Measurements from ENCODE around the gene CXCR5. TPM values are rescaled to one million over a fixed set of nuclear protein-coding genes. Genes with fewer than 3 reads are reported as not detected.

The CXCR5 gene
- total and polyA plus RNA-seq, 10 of the 15 experiments (the other 5 are each of a cell fraction or from before 2014, with no cell fraction given) = 0.03 to 0.63 (median 0.25) TPM

DNA sequence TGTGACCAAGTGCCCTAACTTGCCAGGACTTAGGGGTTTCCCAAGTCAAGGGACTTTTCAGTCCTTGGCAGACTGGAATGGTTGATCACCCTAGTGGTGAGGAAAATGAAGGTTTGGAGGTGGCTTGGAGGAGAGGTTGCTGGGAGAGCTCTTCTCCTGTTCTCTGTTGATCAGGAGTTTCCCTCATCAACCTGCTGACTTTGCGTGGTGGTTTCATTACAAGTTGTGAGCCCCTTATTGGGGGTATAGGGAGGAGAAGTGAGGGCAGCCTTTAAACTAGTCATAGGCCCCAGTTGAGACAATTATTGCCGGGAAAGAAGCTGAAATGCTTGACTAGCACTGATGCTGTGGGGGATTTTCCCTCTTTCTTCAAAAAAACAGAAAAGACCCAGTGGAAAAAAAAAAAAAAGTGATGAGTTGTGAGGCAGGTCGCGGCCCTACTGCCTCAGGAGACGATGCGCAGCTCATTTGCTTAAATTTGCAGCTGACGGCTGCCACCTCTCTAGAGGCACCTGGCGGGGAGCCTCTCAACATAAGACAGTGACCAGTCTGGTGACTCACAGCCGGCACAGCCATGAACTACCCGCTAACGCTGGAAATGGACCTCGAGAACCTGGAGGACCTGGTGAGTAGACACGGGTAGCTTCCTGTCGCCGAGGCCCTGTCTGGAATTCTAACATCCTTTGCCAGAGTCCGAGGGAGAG, at the start of gene CXCR5 (continued):
- TF ChIP-seq, protein P1, sequence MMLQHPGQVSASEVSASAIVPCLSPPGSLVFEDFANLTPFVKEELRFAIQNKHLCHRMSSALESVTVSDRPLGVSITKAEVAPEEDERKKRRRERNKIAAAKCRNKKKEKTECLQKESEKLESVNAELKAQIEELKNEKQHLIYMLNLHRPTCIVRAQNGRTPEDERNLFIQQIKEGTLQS (IDR thresholded peaks at IDR 0.05; ENCODE audit: borderline replicate concordance, extremely low read depth, low read depth, low read length) = no peak
- TF ChIP-seq ATF7 (IDR thresholded peaks at IDR 0.05; ENCODE audit: low read depth) = peak; percentile 53
- TF ChIP-seq SUZ12 (IDR thresholded peaks at IDR 0.05; ENCODE audit: unreplicated experiment) = no peak
- TF ChIP-seq, protein P2, sequence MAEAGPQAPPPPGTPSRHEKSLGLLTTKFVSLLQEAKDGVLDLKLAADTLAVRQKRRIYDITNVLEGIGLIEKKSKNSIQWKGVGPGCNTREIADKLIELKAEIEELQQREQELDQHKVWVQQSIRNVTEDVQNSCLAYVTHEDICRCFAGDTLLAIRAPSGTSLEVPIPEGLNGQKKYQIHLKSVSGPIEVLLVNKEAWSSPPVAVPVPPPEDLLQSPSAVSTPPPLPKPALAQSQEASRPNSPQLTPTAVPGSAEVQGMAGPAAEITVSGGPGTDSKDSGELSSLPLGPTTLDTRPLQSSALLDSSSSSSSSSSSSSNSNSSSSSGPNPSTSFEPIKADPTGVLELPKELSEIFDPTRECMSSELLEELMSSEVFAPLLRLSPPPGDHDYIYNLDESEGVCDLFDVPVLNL (IDR thresholded peaks at IDR 0.05; ENCODE audit: low read depth, low read length) = no peak
- TF ChIP-seq ESRRA (IDR thresholded peaks at IDR 0.05; ENCODE audit: low read length) = no peak
- no peak for TF ChIP-seq BRCA1 (IDR thresholded peaks at IDR 0.05; ENCODE audit: low read depth, low read length)
- TF ChIP-seq, protein P3, sequence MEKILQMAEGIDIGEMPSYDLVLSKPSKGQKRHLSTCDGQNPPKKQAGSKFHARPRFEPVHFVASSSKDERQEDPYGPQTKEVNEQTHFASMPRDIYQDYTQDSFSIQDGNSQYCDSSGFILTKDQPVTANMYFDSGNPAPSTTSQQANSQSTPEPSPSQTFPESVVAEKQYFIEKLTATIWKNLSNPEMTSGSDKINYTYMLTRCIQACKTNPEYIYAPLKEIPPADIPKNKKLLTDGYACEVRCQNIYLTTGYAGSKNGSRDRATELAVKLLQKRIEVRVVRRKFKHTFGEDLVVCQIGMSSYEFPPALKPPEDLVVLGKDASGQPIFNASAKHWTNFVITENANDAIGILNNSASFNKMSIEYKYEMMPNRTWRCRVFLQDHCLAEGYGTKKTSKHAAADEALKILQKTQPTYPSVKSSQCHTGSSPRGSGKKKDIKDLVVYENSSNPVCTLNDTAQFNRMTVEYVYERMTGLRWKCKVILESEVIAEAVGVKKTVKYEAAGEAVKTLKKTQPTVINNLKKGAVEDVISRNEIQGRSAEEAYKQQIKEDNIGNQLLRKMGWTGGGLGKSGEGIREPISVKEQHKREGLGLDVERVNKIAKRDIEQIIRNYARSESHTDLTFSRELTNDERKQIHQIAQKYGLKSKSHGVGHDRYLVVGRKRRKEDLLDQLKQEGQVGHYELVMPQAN (conservative IDR thresholded peaks at IDR 0.05) = no peak
- TF ChIP-seq SIN3A (IDR thresholded peaks at IDR 0.05; ENCODE audit: low read depth, low read length) = no peak
- no peak for TF ChIP-seq STAT3 (IDR thresholded peaks at IDR 0.05; ENCODE audit: low read depth, low read length)
- TF ChIP-seq SREBF2 (IDR thresholded peaks at IDR 0.05; ENCODE audit: low read length) = no peak
- TF ChIP-seq MEF2B (IDR thresholded peaks at IDR 0.05; ENCODE audit: partially characterized antibody, poor library complexity, severe bottlenecking) = no peak
- TF ChIP-seq SMAD1 (IDR thresholded peaks at IDR 0.05; ENCODE audit: low read depth, partially characterized antibody) = no peak
- no peak for TF ChIP-seq SREBF1 (IDR thresholded peaks at IDR 0.05; ENCODE audit: low read length)
- TF ChIP-seq BHLHE40 (IDR thresholded peaks at IDR 0.05; ENCODE audit: borderline replicate concordance in 1 of 2, low read depth in 2 of 2, low read length in 1 of 2) = peak; percentile 76 to 87
- TF ChIP-seq GABPA (IDR thresholded peaks at IDR 0.05; ENCODE audit: low read depth) = no peak
- no peak for TF ChIP-seq HCFC1 (IDR thresholded peaks at IDR 0.05; ENCODE audit: low read length)
- TF ChIP-seq, protein P4, sequence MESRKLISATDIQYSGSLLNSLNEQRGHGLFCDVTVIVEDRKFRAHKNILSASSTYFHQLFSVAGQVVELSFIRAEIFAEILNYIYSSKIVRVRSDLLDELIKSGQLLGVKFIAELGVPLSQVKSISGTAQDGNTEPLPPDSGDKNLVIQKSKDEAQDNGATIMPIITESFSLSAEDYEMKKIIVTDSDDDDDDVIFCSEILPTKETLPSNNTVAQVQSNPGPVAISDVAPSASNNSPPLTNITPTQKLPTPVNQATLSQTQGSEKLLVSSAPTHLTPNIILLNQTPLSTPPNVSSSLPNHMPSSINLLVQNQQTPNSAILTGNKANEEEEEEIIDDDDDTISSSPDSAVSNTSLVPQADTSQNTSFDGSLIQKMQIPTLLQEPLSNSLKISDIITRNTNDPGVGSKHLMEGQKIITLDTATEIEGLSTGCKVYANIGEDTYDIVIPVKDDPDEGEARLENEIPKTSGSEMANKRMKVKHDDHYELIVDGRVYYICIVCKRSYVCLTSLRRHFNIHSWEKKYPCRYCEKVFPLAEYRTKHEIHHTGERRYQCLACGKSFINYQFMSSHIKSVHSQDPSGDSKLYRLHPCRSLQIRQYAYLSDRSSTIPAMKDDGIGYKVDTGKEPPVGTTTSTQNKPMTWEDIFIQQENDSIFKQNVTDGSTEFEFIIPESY (IDR thresholded peaks at IDR 0.05) = no peak
- no peak for TF ChIP-seq HDAC6 (IDR thresholded peaks at IDR 0.05; ENCODE audit: unreplicated experiment)
- TF ChIP-seq HDGF (IDR thresholded peaks at IDR 0.05) = no peak
